HTERT RPE-1 (cell line): ENCODE results near the gene RNF11.
"Not testable (repeated sequence)": the region's sequence is repeated elsewhere in the genome, so short reads cannot be mapped to it uniquely, and the experiment has no call there.

ENCODE experiments used
- in situ Hi-C: fragments of 300-500 bp; cut with MboI; formaldehyde crosslinking; loops from 4 replicates; pipeline ENCODE4 v1.14.3; 2020; ENCODE audit warnings: low sequenced_read_pairs

The RNF11 gene

GRCh38 chr1:51235673-51236530 lies at the start of gene RNF11:
Gene RNF11 (plus strand): TSS chr1:51236273. CDS start chr1:51236757, 484 bp downstream.
- in situ Hi-C loops = no loop called here

- in situ Hi-C loops = no loop called here
These were observed 47.8 kb upstream of the RNF11 start for GRCh38 chr1:51188230-51188629.

GRCh38 chr1:51189421-51190073 lies 46.5 kb upstream of the RNF11 start:
- in situ Hi-C loops = no loop called here

- in situ Hi-C loops = no loop called here
These were observed 45.1 kb upstream of the RNF11 start for GRCh38 chr1:51190961-51191360.

- in situ Hi-C loops = no loop called here
These were observed 43.7 kb upstream of the RNF11 start for GRCh38 chr1:51192213-51192843.

GRCh38 chr1:51193564-51193963 lies 42.5 kb upstream of the RNF11 start:
- in situ Hi-C loops = no loop called here

- in situ Hi-C loops = no loop called here
These were observed 32.8 kb upstream of the RNF11 start for GRCh38 chr1:51203121-51203873.

GRCh38 chr1:51203874-51204245 lies 32.2 kb upstream of the RNF11 start:
- in situ Hi-C loops = no loop called here

- in situ Hi-C loops = no loop called here
These were observed 26.0 kb upstream of the RNF11 start for GRCh38 chr1:51210055-51210454.

- in situ Hi-C loops = no loop called here
These were observed 25.4 kb upstream of the RNF11 start for GRCh38 chr1:51210676-51211075.

- in situ Hi-C loops = no loop called here
These were observed 21.4 kb upstream of the RNF11 start for GRCh38 chr1:51214615-51215131.

- in situ Hi-C loops = no loop called here
These were observed 20.9 kb upstream of the RNF11 start for GRCh38 chr1:51215169-51215568.

GRCh38 chr1:51216631-51217030 lies 19.4 kb upstream of the RNF11 start:
- in situ Hi-C loops = no loop called here

- in situ Hi-C loops = no loop called here
These were observed 19.0 kb upstream of the RNF11 start for GRCh38 chr1:51217101-51217500.

GRCh38 chr1:51218570-51218969 lies 17.5 kb upstream of the RNF11 start:
- in situ Hi-C loops = no loop called here

GRCh38 chr1:51219022-51219421 lies 17.1 kb upstream of the RNF11 start:
- in situ Hi-C loops = no loop called here

- in situ Hi-C loops = not testable (repeated sequence)
These were observed 14.5 kb upstream of the RNF11 start for GRCh38 chr1:51221529-51221928.

GRCh38 chr1:51222136-51222787 lies 13.8 kb upstream of the RNF11 start:
- in situ Hi-C loops = no loop called here

- in situ Hi-C loops = no loop called here
These were observed 13.3 kb upstream of the RNF11 start for GRCh38 chr1:51222809-51223208.

- in situ Hi-C loops = no loop called here
These were observed 11.8 kb upstream of the RNF11 start for GRCh38 chr1:51224255-51224654.
